ENCODE data around the gene JOSD2.

GRCh38 chr19:50475101-50475568 lies 35.9 kb downstream of the JOSD2 start:
- no peak for TF ChIP-seq POLR2A (IDR thresholded peaks at IDR 0.05)
- no peak for TF ChIP-seq CTCF (IDR thresholded peaks at IDR 0.05)
